CD4-positive, alpha-beta T cell treated with Interleukin-6 at 100 ng/mL for 8 hours (primary cell): ENCODE measurements around the gene HNRNPA3.
"Not testable (repeated sequence)": the region's sequence is repeated elsewhere in the genome, so short reads cannot be mapped to it uniquely, and the experiment has no call there.

Experiments used
- DNase-seq: peaks from one replicate; pipeline ENCODE4 v3.0.0-alpha.2; 2020; ENCODE audit warnings: mixed read lengths, low spot score

HNRNPA3 gene

DNA sequence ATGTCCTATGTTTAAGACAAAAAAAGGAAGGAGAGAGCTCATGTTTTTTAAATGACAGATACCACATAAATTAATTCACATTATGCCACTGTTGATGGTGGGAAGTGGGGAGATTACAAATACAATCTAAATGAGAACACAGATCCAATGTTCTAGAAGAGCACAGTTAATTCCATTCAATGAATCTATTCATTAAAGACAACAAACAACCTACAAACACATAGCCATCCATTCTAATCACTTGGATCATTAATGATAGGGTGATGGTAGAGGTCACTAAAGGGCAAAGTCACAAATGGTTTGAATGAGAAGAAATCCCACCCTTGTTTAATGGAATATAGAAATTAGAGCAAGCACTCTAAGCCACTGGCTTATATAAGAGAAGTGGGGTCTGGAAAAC lies 21.7 kb downstream of the HNRNPA3 start:
- DNase-seq, result no peak

DNA sequence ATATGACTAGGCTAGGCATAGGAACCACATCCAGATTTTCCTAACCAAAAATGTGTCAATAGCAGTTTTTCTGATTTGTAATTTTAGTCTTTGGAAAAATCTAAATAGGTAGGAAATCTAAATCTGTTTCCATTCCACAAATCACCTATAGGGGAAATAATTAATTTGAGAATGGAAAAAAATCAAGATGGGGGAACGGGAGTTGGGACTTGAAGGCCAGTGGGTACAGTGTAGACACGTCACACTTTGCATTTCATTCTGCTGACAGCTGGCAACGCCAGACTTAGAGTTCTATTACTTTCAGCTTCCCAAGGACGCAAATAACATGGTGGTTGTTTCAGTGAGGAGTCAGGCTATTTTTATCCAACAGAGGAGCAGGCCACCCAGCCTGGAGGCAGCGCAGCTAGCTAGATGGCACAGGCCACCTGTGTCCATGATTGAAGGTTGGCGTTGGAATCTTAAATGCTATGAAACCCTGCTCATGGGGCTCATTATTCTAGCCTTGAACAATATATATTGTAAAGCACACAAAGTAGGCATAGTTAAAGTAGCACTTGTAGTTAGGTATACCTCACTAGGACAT lies 23.4 kb downstream of the HNRNPA3 start:
- DNase-seq, result no peak

DNA sequence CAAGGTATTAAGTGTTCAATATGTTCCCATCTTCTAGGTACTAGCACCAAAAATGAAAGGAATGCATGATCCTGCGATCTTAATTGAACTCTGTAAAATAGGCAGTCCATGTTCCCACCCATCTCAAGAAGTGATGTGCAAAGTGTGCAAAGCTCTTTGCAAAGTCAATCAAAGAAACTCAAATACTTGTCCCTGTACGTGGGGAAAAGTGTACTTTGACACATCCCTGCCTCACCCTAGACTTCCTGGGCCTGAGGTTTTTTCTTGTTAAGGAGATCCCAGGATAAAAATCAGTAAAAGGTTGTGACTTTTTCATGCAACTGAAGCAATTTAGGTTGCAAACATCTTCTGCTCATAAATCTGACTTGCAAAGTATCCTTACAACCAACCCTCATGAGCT lies 25.3 kb downstream of the HNRNPA3 start:
- no peak for DNase-seq

DNA sequence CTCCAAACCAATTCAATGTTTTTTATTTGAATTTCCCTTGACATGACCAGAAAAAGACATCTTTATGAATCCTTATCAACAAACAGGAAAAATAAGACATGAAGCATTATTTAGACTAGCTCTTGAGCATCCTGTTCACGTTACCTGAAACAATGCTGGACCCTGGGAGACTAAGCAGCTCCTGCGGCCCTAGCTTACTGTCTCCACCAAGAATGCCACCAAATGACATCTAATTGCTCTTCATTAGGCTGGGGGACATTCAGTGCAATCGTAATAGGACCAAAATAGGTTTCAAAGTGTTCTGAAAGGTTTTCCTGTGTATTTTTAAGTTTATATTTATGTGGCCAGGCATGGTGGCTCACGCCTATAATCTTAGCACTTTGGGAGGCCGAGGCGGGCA lies 26.5 kb downstream of the HNRNPA3 start:
- no peak for DNase-seq

DNA sequence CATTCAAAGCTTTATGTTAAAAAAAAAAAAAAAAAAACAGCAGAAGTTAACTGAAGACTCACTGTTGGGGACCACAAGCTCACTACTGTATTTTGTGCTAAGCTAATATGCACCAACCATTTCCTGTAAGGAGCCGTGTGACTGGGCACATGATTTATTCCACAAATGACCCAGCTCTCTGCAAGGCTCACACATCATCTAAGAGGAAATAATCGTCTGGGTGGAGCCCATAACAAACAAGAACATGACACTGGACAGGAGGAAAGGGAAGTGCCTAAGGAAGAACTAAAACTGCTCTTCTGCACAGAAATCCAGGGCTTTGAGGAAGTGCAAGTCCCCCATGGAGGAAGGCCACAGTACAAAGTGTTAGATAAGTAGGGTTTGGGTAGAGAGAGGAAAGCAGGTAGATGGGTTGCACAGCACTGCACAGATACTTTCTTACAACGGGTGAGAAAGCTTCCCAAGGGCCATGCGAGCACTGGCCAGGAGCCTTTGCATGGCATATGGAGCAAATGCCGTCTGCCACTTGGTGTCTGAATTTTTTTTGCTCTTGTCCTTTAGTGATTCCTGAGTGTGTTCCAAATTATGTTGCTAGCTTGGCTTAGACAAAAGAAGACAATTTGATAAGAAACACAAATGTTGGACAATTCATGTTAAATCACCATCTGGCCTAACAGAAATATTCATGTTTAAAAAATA lies 27.5 kb downstream of the HNRNPA3 start:
- peak; percentile 41 for DNase-seq

DNA sequence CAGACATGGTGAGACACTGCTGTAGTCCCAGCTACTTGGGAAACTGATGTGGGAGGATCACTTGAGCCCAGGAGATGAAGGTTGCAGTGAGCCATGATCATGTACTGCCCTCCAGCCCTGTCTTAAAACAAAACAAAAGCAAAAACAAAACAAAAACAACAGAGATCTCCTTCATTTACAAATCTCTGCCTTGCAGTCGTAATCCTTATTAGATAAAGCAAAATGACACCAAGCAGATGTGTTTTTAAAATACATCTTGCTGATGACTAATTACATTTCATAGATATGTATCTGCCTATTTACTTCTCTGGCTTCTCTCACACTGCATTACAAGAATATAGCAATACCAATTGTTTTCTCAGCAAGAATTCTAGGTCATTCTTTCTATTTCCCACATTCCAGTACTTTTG lies 29.1 kb downstream of the HNRNPA3 start:
- no peak for DNase-seq

DNA sequence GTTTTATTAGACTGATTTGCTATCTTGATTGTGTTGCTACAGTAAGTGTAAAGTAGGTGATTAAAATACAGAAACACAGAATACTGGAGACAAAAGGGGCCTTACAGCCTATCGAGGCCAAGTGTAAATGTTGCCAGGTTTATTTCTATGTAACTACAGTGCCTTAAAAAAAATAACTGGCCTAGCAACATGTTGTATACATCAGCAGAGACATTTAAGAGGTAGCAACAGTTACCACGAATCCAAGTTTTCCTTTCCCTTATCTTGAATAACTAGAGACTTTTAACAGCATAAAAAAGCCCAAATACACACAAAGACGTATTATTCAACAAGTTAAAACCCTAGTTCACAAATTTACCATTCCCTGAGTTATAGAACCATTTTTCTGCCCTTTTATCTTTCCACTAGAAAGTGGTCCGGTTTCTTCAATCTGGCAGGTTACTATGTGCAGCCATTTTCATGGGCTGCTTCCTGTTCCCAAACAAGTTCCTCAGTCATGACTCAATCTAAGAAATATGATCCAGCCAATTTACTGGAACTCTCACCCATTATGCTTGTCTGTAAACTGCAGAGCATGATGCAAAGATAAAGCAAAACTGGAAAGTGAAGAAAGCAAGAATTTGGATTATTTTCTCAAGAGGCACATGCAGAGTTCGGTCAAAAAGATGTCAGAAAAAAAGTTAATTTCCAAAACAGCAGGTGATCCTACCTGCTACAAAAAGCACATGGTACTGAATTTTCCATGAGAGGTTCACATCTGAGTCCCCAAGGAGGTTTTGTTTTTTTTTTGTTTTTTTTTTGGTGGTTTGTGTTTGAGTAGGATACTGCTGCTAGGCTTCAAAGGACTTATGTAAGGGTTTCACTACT lies 29.8 kb downstream of the HNRNPA3 start:
- DNase-seq, result no peak

DNA sequence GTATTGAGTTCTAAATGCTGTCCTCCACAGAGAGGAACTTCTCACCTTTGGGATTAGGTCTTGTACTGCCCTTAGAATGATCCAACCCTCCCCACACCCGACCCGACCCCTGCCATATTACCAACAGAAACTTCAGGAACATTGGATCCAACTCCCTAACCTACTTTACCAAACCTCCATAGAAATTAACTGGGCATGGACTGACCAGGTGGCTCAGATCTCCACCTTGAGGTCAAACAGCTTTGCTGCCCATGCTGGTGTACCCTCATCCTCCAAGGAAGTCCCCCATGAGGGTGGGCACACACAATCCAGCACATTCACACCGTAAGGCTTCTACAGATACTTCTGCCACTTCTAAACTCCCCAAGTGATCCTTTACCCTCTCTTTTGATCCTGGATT lies 30.5 kb downstream of the HNRNPA3 start:
- no peak for DNase-seq

DNA sequence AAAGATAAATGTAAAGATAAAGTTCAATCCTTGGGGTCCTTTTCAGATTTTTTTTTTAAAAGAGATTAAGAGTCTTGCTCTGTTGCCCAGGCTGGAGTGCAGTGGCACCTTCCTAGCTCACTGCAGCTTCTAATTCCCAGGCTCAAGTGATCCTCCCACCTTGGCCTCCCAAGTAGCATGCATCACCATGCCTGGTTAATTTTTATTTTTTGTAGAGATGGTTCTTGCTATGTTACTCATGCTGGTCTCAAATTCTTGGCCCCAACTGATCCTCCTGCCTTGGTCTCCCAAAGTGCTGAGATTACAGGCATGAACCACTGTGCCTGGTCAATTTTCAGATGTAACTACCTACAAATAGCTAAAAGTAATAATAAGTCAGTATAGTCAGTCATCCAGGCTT lies 30.9 kb downstream of the HNRNPA3 start:
- no peak for DNase-seq

DNA sequence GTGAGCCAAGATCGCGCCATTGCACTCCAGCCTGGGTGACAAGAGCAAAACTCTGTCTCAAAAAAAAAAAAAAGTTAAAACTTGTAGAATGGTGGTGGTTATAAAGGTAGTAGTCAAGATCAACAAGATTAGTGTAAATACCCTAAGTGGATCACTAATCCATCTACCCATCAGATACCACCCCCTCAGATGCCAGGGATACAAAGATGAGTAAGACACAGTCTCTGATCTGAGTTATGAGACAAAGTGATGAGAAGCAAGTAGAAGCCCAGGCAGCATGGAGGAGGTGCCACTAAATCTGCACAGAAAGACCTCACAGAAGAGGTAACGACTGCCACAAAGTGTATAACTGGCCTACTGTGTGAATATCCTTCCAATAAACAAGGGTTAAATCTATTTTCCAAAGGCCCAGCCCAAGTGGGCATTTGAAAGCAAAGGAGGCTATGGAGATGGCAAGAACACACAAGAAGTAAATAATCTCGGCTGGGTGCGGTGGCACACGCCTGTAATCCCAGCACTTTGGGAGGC lies 31.7 kb downstream of the HNRNPA3 start:
- no peak for DNase-seq

DNA sequence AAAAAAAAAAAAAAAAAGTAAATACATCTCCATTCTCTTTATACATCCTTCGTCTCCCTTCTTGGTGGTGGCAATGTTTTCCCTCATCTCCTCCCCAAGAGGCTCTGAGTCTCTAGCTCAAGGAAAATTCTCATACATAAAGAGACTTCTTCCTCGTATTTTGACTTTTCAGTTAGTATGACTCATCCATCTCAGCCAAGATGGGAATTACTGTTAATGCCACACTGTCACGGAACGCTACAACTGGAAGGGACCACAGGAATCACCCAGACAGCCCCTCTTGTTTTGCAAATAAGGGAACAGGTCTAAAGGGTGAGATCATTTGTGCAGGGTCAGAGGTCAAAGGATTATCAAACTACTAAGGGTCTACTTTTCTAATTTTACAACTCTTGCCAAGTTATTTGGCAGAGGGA lies 32.4 kb downstream of the HNRNPA3 start:
- DNase-seq, result no peak

DNA sequence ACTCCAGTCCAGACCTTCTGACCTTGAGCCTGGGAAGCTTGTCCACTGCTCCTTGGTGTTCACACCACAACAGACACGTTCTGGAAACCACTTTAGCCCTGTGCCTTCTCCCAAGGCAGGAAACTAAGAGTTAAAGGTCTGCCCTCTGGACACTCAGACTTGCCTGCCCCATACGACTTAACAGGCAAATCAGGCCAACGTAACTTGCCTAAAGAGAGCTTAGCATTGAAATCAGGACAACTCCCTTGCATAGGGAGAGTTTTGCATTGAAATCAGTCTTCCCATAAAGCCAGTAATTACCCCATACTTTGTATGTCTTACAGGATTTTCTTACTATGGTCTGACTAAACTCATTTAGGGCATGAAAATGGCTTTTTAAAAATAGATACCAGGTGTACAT lies 33.4 kb downstream of the HNRNPA3 start:
- DNase-seq, result no peak

DNA sequence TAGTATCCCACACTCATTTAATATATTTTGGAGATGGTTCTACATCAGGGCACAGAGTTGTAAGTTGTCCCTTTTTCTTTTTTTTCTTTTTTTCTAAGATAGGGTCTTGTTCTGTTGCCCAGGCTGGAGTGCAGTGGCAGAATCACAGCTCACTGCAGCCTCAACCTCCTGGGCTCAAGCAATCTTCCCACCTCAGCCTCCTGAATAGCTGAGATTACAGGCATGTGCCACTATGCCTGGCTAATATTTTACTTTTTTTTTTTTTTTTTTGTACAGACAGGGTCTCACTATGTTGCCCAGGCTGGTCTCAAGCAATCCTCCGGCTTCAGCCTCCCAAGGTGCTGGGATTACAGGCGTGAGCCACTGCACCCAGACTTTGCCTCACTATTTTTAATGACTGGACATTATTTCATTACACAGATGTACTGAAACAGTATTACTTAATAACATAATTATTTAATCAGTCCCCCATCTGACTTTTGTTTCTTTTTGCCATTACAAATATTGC lies 34.0 kb downstream of the HNRNPA3 start:
- not testable (repeated sequence) for DNase-seq

DNA sequence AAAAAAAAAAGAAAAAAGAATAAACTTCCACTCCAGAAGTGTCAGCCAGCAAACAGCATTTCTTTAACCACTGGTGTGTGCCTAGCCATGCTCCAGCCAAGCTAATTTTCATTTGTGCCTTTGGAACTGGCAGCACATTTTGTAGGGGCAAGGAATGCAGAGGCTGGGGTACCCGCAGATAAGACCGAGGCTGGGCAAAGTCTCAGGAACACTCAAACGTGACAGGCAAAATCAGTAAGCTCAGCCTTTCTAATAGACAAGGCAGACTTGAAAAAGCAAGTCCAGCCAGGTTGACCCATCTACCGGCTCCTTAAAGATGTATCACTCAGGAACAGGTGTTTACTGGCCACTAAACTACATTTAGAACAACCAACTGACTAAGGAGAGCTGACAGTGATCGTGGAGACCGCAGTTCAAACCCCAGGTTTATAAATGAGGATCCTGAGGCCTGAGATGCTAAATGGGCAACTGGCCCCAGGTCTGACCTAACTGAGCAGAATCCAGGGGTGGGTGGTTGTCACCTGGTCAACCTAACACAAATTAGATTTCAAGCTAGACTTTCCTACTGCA lies 35.2 kb downstream of the HNRNPA3 start:
- DNase-seq, result no peak

DNA sequence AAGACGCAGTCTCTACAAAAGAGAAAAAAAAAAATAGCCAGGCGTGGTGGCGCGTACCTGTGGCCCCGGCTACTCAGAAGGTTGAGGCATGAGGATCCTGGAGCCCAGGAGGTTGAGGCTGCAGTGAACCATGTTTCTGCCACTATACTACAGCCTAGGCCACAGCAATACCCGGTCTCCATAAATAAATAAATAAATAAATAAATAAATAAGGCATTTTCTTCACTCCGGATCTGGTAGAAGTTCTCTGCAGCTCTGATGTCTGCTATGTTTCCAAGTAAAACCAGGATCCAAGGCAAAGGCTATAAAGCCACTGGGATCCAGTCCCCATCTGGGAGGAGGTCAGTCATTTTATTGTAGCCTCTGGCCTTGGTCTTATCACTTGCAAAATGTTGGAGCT lies 36.4 kb downstream of the HNRNPA3 start:
- DNase-seq, result no peak

DNA sequence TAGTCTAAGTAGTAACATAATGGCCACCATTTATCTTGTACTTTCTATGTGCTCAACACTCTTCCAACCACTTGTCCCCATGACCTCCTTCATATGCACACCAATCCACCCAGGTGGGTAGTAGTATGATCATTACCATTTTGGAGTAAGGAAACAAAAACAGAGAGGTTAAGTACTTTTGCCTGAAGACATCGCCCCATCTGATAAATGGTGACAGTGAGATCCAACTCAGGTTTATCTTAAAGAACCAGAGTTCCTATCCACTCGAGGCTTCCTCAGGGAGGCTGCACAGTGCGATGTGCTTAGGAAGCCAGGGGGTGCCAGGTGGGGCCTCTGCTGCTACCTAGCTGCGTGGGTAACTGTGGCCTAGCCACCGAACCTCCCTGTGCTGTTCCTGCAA lies 37.9 kb downstream of the HNRNPA3 start:
- no peak for DNase-seq

DNA sequence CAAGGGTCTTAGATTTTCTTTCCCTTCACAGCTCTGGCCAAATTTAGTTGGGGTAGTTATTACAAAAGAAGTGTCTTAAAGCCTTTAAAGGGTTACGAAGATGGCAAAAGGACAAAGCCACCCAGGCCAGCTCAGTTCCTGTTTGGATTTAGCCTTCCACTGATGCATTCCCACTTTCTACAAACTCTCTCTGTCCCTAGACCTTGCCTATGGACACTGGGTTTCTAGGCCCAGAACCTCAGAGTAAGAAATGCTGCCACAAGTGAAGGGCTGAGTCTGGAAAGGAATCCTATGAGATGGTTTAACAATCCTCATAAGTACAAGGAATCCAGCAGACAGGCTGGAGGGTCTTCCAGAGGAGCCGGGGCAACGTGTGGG lies 38.6 kb downstream of the HNRNPA3 start:
- no peak for DNase-seq

DNA sequence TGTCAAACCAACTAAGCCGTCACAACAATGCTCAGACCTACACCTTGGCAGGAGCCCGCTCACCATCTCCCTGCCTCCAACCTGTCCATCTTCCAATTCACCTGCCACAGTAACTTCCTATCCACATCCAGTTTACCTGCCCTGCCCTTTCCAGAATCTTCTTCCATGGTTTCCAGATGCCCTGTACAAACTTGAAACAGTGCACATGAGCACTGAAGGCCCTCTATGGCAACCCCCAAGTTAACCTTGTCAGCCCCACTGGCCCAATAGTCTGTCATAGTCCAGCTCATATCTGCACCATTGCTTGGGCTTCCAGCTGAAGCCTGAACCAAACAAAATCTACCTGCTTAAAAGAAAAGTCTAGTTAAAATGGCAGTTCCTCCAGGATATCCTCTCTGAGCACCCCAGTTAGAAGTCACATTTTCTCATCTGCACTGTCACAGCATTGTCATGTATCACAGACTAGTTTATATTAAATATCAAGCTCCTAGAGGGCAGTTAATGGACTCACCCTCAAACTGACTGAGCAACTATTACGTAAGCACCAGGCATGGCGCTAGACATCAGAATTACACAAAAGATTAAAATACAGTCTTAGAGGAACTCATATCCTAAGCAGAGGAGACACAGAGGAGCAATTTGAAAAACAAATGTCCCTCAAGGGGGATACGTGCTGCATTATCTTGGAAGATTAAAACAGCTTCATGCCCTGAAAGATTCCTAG lies 40.4 kb downstream of the HNRNPA3 start:
- no peak for DNase-seq

DNA sequence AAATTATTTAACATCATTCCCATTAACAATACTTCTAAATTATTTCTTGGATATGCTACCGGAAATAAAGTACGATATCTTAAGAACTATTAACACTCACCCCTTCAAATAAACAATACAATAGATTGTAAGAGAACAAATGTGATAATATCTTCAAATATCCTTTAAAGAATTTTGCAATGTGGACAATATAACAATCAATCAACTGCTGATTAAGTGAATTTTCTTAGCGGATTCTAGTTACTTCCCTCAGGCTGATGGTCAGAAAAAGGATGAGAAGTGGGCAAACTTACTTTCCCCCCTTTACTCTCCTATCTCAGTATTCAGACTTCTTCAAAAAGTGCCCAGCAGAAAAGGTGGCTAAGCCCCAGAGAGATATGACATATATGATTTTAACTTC lies 41.1 kb downstream of the HNRNPA3 start:
- DNase-seq, result no peak

DNA sequence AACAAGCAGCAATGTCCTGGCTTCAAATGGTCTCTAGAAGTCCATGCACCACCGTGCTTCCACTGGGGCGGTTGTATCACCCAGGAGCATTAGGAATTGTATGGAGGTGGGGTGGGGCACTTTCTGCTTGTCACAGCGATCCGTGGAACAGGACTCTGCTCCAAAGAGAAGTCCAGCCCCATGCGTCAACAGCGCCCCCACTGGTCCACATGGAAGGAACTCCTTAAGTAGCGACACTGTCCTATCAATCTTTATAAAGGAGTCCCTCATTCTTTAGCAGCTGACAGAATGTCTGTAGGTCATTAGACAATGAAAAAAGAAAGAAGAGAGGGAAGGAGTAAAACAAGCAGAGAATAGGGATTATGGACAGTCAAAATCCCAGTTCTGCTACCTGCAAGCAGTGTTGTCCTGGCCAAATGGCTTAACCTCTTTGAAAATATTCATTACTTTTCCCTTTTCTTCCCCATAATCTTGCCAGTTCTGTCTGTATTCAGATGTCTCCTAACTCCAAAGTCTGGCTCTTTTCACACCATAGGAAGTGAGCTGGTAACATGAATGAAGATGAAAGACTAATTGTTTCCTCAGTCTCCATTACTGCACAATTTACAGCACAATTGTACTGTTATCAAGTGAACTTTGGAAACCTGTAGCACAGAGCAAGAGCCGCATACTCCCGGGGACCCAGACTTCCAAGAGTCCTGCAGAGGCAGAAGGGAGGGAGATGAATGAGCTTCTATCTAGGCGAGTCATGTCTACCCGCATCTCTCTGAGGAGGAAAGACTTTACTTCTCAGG lies 42.0 kb downstream of the HNRNPA3 start:
- DNase-seq, result no peak

DNA sequence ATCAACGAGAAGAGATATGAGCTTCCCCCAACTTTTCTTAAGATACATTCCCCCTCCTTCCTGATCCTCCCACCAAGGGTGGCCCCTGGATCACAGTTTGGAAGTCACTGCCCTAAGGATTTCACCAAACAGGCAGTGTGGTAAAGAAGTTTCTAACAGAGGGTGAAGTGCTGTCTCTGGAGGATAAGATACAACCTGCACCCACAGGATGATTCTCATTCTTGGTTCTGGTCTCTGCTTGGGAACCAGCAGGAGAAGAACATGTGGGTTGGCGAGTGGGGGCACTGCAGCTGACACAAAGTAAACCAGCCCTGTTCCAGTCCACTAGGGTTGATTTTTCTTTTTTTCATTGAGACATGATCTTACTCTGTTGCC lies 42.6 kb downstream of the HNRNPA3 start:
- no peak for DNase-seq
